SK-N-SH treated with all-trans-retinoic acid at 6 μM for 48 hours (cell line): Measurements from ENCODE around the gene PRDX6.

ENCODE experiments used
- ARNTL ChIP-seq: fragments of 450-650 bp; formaldehyde crosslinking; IDR thresholded peaks from 2 replicates; pipeline ENCODE4 v1.5.0; 2020; ENCODE audit warnings: low read depth, mild to moderate bottlenecking, moderate library complexity, borderline replicate concordance
- BACH2 ChIP-seq: fragments of 250-450 bp; sonication (Bioruptor Pico); IDR thresholded peaks from 2 replicates; pipeline ENCODE4 v1.9.0; 2021; ENCODE audit warnings: mild to moderate bottlenecking, borderline replicate concordance
- CSDC2 ChIP-seq: fragments of 250-450 bp; sonication (Bioruptor Pico); IDR thresholded peaks from 2 replicates; pipeline ENCODE4 v1.5.0; 2020; ENCODE audit warnings: mild to moderate bottlenecking, moderate library complexity
- GLIS3 ChIP-seq: fragments of 250-450 bp; sonication (Bioruptor Pico); IDR thresholded peaks from 2 replicates; pipeline ENCODE4 v1.5.0; 2020; ENCODE audit warnings: mild to moderate bottlenecking, moderate library complexity
- ISL1 ChIP-seq: fragments of 250-450 bp; sonication (Bioruptor Pico); IDR thresholded peaks from 2 replicates; pipeline ENCODE4 v2.1.2; 2022; ENCODE audit warnings: mild to moderate bottlenecking, moderate library complexity
- OSR1 ChIP-seq: fragments of 250-450 bp; sonication (Bioruptor Pico); IDR thresholded peaks from 2 replicates; pipeline ENCODE4 v1.8.0; 2022; ENCODE audit warnings: moderate library complexity, mild to moderate bottlenecking, inconsistent platforms
- TCF4 ChIP-seq: fragments of 250-450 bp; sonication (Bioruptor Pico); IDR thresholded peaks from 2 replicates; pipeline ENCODE4 v1.8.0; 2021; ENCODE audit warnings: mild to moderate bottlenecking, moderate library complexity, borderline replicate concordance
- ZC3H10 ChIP-seq: fragments of 250-450 bp; sonication (Bioruptor Pico); IDR thresholded peaks from 2 replicates; pipeline ENCODE4 v1.5.1; 2021; ENCODE audit warnings: mild to moderate bottlenecking, moderate library complexity
- ZFP3 ChIP-seq: fragments of 250-450 bp; sonication (Bioruptor Pico); IDR thresholded peaks from 2 replicates; pipeline ENCODE4 v1.5.0; 2020; ENCODE audit warnings: mild to moderate bottlenecking, moderate library complexity
- ZFP30 ChIP-seq: fragments of 450-650 bp; formaldehyde crosslinking; IDR thresholded peaks from 2 replicates; pipeline ENCODE4 v1.5.0; 2022; ENCODE audit warnings: mild to moderate bottlenecking, moderate library complexity
- ZNF70 ChIP-seq: fragments of 450-650 bp; formaldehyde crosslinking; IDR thresholded peaks from 2 replicates; pipeline ENCODE4 v1.5.0; 2020; ENCODE audit warnings: mild to moderate bottlenecking, moderate library complexity
- ZNF8 ChIP-seq: fragments of 450-650 bp; formaldehyde crosslinking; IDR thresholded peaks from 2 replicates; pipeline ENCODE4 v1.5.0; 2020; ENCODE audit warnings: mild to moderate bottlenecking, moderate library complexity
- TF ChIP-seq, protein P1 (sequence below): fragments of 250-450 bp; sonication (Bioruptor Pico); IDR thresholded peaks from 2 replicates; pipeline ENCODE4 v1.5.1; 2020; ENCODE audit warnings: low read depth, mild to moderate bottlenecking, moderate library complexity
- TF ChIP-seq, protein P2 (sequence below): fragments of 250-450 bp; sonication (Bioruptor Pico); IDR thresholded peaks from 2 replicates; pipeline ENCODE4 v1.8.0; 2020; ENCODE audit warnings: mild to moderate bottlenecking, moderate library complexity, borderline replicate concordance

- TF ChIP-seq OSR1 (CRISPR knock-in tag) (no peak), ISL1 (CRISPR knock-in tag) (no peak), ZNF70 (CRISPR knock-in tag) (no peak), ZNF8 (CRISPR knock-in tag) (no peak), ZFP30 (CRISPR knock-in tag) (no peak), GLIS3 (CRISPR knock-in tag) (no peak), TCF4 (CRISPR knock-in tag) (no peak), ZC3H10 (CRISPR knock-in tag) (no peak), BACH2 (CRISPR knock-in tag) (no peak), ARNTL (no peak), CSDC2 (CRISPR knock-in tag) (no peak), ZFP3 (CRISPR knock-in tag) (no peak)
- TF ChIP-seq, protein P1, sequence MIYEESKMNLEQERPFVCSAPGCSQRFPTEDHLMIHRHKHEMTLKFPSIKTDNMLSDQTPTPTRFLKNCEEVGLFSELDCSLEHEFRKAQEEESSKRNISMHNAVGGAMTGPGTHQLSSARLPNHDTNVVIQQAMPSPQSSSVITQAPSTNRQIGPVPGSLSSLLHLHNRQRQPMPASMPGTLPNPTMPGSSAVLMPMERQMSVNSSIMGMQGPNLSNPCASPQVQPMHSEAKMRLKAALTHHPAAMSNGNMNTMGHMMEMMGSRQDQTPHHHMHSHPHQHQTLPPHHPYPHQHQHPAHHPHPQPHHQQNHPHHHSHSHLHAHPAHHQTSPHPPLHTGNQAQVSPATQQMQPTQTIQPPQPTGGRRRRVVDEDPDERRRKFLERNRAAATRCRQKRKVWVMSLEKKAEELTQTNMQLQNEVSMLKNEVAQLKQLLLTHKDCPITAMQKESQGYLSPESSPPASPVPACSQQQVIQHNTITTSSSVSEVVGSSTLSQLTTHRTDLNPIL (CRISPR knock-in tag) = no peak
- TF ChIP-seq, protein P2, sequence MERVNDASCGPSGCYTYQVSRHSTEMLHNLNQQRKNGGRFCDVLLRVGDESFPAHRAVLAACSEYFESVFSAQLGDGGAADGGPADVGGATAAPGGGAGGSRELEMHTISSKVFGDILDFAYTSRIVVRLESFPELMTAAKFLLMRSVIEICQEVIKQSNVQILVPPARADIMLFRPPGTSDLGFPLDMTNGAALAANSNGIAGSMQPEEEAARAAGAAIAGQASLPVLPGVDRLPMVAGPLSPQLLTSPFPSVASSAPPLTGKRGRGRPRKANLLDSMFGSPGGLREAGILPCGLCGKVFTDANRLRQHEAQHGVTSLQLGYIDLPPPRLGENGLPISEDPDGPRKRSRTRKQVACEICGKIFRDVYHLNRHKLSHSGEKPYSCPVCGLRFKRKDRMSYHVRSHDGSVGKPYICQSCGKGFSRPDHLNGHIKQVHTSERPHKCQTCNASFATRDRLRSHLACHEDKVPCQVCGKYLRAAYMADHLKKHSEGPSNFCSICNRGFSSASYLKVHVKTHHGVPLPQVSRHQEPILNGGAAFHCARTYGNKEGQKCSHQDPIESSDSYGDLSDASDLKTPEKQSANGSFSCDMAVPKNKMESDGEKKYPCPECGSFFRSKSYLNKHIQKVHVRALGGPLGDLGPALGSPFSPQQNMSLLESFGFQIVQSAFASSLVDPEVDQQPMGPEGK (CRISPR knock-in tag) = no peak
Observed at GRCh38 chr1:173447224-173447623, 29.9 kb upstream of the PRDX6 start.
